ENCODE data around the gene ROR2. TPM values are rescaled to one million over a fixed set of nuclear protein-coding genes. Genes with fewer than 3 reads are reported as not detected.

Gene ROR2
- total RNA-seq, 1 donor from 2014 or later: 0.18 TPM

DNA sequence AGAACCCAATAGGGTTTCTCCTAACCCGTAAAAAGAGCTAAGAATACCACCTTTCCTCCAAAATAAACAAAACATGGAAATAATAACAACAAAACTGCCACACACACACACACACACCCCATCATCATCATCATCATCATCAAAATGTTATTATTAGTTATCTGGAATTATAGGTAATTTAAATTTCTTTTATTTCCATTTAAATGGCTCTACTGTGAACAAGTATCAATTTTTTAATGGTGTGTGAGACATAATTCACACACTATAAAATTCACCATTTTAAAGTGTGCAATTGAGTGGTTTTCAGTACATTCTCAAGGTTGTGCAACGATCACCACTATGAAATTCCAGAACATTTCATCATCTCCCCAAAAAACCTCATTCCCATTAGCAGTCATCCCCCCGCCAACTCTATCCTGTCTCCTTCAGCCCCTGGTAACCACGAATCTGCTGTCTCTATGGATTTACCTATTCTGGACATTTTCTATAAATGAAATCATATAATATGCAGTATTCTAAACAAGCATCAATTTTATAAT, 172.7 kb downstream of the ROR2 start:
- intact Hi-C loops (cut with micrococcal nuclease): no loop called here

- intact Hi-C loops (cut with micrococcal nuclease): no loop called here
Measured at GRCh38 chr9:91776409-91777291, 173.4 kb downstream of the ROR2 start.

GRCh38 chr9:91775708-91776028, 174.4 kb downstream of the ROR2 start:
- intact Hi-C loops (cut with micrococcal nuclease): no loop called here

DNA sequence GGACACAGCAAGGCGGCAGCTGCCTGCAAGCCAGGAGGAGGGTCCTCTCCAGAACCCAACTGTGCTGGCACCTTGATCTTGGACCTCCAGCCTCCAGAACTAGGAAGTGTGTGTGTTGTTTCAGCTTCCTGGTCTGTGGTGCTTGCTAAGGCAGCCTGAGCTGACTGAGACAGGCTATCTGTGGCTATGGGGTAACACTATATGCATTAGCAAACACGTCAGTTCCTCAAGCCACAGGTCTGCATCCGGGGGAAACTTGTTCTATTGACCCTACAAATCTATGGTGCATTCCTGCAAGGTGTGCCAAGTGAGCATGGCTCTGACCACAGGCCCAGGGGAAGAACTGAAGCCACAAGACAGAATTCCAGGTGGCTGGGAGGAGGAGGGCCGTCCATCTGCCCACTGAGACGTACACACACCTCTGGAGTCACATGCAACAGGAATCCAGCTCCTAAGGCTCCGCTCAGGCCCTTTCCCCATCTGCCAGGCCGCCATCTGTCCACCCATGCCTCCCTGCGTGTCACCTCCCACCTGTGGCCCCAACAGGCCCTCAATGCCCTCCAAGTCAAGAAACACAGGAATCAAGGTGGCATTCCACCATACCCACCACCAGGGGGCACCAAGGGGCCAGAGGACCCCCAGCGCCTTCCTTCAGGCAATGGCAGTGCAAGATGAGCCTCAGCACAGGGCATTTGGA, 174.9 kb downstream of the ROR2 start:
- intact Hi-C loops (cut with micrococcal nuclease): no loop called here

DNA sequence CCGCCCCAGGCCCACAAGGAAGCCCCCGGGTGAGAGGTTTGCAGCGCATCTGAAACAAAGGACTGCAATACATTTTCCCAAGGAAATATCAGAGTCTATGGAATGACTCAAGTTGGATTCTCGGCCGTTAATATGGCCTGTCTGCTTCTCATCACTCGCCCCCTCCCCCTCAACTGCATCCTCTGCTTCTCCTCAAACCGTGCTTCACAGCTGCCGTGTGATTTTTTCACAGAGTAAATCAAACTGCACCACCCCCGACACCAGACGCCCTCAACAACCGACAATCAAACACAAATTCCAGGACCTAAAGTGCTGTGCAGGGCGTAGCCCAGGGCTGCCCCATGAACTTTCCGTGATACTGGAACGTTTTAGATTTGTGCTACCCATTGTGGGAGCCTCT, 176.9 kb downstream of the ROR2 start:
- intact Hi-C loops (cut with micrococcal nuclease): no loop called here

DNA sequence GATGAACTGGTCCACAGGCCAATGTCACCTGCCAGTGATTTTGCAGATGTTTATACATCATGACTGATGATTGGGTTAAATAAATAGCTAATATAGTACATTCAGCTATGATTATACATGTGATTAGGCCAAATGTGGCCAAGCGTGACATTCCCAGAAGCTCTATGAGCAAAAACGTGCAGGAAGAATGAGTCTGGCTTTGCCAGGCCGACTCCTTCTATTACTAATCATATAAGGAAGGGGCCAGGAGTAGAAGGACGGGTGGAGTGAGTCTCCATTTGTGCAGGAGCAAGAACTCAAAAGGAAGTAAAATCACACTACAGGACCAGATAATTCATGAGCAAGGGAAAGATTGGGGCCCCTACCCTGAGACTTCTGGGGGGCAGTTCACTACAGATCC, 178.2 kb downstream of the ROR2 start:
- intact Hi-C loops (cut with micrococcal nuclease): no loop called here

GRCh38 chr9:91771027-91771426, 179.0 kb downstream of the ROR2 start:
- intact Hi-C loops (cut with micrococcal nuclease): no loop called here

DNA sequence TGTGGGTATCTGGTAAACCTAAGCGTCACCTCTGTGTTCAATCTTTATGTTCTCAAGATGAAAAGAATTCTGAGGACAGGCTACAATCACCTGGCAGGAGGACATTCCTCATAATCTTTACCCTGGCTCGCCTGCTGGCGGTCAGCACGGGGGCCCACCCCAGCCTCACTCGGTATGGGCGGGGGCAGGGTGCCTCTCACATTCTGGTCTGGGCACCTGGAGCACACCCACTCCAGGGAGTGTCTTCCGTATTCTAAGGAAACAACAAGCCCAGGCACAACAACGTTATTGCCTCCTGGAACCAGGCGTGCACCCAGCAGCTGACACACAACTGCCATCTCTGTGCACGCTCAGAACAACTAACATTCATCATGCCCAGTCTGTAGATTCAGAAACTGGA, 179.8 kb downstream of the ROR2 start:
- intact Hi-C loops (cut with micrococcal nuclease): no loop called here

GRCh38 chr9:91768977-91769916, 180.8 kb downstream of the ROR2 start:
- intact Hi-C loops (cut with micrococcal nuclease): no loop called here

DNA sequence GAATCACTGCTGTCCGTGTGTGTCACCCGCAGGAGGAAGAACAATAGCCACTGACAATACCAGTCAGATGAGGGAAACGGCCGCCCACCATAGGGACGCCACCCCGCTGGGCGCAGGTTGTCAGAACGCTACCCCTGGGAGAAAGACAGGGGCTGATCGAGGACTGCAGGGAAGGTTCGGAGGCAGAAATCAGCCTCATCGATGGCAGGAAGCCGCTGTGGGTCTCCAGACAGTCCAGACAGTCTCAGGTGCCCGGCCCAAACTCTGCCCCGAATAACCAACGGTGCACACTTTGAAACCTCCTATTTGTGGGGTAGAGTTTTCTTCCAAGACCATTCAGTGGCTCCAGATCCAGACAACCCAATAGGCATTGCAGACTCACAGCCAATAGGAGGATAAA, 181.5 kb downstream of the ROR2 start:
- intact Hi-C loops (cut with micrococcal nuclease): no loop called here

- intact Hi-C loops (cut with micrococcal nuclease): no loop called here
Measured at GRCh38 chr9:91766315-91767069, 183.5 kb downstream of the ROR2 start.

GRCh38 chr9:91765296-91765695, 184.7 kb downstream of the ROR2 start:
- intact Hi-C loops (cut with micrococcal nuclease): no loop called here

DNA sequence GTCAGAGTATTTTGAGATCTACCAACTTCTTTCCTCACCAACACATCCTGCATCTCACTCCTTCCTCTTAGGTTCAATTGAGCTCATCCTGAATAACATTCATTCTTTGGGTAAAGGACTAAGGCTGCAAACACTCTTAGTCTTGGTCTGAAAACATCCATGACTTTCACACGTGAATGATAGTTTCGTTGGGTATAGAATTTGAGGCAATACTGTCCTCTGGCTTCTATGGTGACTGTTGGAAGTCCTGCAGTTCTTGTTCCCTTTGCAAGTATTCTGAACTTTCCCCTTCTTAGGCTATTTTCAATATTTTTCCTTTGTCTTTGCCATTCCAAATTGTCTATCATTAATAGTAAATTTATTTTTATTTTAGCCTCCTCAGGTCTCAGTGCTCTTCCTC, 185.4 kb downstream of the ROR2 start:
- intact Hi-C loops (cut with micrococcal nuclease): no loop called here

- intact Hi-C loops (cut with micrococcal nuclease): no loop called here
Measured at GRCh38 chr9:91761362-91761761, 188.7 kb downstream of the ROR2 start.

GRCh38 chr9:91760906-91761305, 189.1 kb downstream of the ROR2 start:
- intact Hi-C loops (cut with micrococcal nuclease): no loop called here

GRCh38 chr9:91758491-91758981, 191.5 kb downstream of the ROR2 start:
- intact Hi-C loops (cut with micrococcal nuclease): no loop called here

- intact Hi-C loops (cut with micrococcal nuclease): no loop called here
Measured at GRCh38 chr9:91757782-91758181, 192.2 kb downstream of the ROR2 start.

DNA sequence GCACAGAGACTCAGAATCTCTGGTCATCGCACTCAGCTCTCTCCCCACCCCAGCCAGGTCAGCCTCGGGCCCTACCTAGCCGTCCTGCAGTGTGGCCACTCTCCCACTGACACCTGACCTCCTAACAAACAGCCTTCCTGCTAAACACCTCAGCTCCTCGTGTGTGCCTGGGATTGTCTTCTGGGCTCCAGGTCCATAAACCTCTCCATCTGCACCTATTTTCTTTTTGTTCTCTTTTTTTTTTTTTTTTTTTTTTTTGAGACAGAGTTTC, 193.6 kb downstream of the ROR2 start:
- intact Hi-C loops (cut with micrococcal nuclease): no loop called here

DNA sequence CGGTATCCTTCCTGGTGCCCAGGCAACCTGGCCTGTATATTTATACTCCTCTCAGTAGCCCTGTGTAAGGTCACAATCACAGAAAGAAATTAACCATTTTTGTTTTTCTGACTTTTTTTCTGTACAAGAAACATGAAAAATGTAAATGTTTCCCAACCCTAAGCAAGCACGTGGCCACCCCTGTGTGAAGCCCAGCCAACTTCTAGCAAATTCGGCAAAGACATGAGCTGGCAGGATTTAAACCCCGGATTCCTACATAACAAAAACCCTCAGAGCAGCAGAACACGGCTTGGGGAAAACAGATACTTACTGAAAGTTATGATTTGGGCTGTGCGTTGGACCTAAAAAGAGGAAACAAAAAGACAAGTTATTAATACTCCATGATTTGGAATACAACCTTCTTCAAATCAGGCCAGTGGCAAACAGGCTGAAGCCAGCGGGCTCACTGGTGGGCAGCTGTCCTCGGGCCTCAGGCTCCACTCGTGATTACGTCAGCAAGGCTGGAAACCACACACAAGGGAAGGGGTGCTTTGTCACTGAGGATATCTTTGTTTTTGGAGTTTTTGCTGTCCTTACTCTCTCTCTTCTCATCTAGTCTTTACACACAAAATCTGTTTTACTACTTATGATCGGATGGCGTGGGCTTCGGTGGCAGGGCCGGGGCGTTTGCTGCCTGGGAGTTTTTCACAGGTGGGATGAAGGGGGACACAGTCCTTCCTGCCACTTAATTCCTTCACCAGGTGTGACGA, 194.1 kb downstream of the ROR2 start:
- intact Hi-C loops (cut with micrococcal nuclease): no loop called here

GRCh38 chr9:91753711-91754110, 196.3 kb downstream of the ROR2 start:
- intact Hi-C loops (cut with micrococcal nuclease): no loop called here

Data from T-helper 2 cell treated with Interferon-gamma antibody and Interleukin-4, amounts not matched to agents 100 ng/mL and 5 ng/mL, for 36 hours (primary cell).